ENCODE data around the gene TRAF4.

TRAF4 gene, protein sequence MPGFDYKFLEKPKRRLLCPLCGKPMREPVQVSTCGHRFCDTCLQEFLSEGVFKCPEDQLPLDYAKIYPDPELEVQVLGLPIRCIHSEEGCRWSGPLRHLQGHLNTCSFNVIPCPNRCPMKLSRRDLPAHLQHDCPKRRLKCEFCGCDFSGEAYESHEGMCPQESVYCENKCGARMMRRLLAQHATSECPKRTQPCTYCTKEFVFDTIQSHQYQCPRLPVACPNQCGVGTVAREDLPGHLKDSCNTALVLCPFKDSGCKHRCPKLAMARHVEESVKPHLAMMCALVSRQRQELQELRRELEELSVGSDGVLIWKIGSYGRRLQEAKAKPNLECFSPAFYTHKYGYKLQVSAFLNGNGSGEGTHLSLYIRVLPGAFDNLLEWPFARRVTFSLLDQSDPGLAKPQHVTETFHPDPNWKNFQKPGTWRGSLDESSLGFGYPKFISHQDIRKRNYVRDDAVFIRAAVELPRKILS

DNA sequence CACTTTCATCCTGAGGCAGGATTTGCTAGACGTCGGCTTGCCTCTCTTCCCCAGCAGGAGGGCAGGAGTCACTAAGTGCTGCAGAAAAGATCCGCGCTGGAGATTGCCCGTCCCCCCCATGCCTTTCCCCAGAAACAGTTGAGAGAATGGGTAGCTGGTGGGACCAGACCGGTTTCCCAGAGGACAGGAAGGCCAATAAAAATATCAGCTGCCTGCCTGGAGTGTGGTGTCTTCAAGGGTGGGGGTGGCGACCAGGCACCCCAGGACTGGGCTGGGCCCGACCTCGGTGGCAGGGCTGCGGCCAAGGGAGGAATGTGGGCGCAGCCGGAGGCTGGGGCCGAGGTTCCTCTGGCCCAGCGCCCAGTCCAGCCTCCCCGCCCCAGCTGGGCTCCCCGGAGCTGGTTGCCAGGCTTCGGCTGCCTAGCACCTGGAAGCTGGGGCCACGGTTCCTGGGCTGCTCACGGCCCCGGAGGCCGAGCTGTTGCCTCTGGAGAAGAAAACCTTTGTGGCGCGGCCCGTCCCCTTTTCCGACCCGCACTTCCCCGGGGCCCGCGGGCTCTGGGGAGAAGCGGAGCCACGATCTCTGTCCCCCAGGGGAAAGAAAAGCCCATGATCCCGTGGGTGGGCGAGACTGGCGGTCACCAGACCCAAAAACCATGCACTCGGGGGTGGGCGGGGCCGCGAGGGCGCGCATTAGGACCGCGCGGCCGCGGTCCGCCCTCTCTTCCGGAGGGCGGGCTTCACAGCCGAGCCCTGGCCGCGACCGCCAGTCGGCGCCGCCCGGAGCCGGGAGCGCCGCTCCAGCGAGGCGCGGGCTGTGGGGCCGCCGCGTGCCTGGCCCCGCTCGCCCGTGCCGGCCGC, at the start of gene TRAF4:
TSS of gene TRAF4 (plus strand) at position 769 of the 861 bp plus-strand sequence. CDS start 102 bp downstream, outside the sequence.
- H3K4me1 ChIP-seq (ENCODE audit: control insufficient read depth, insufficient read depth, low read length), result peaks cover 38% of the 10 kb centered on the region
- H3K4me3 ChIP-seq (ENCODE audit: low read length in 2 of 2), result peak within 1 kb of the TSS; percentile 74 to 76
- H3K9ac ChIP-seq (ENCODE audit: low read length in 2 of 2), result peak within 1 kb of the TSS; percentile 63 to 80
- peak within 1 kb of the TSS; percentile 55 for H3K27ac ChIP-seq (ENCODE audit: low read length)
- peaks cover 0 to 4% of the 10 kb centered on the region in 2 donors for H3K36me3 ChIP-seq (ENCODE audit: control insufficient read depth in 2 of 2, insufficient read depth in 2 of 2, low read length in 2 of 2)
- no peaks in the 10 kb centered on the region for H3K27me3 ChIP-seq (ENCODE audit: control insufficient read depth in 1 of 2, insufficient read depth in 2 of 2, low read length in 2 of 2)
- H3K9me3 ChIP-seq (ENCODE audit: control insufficient read depth in 2 of 2, low read length in 2 of 2), result no peaks in the 10 kb centered on the region

DNA sequence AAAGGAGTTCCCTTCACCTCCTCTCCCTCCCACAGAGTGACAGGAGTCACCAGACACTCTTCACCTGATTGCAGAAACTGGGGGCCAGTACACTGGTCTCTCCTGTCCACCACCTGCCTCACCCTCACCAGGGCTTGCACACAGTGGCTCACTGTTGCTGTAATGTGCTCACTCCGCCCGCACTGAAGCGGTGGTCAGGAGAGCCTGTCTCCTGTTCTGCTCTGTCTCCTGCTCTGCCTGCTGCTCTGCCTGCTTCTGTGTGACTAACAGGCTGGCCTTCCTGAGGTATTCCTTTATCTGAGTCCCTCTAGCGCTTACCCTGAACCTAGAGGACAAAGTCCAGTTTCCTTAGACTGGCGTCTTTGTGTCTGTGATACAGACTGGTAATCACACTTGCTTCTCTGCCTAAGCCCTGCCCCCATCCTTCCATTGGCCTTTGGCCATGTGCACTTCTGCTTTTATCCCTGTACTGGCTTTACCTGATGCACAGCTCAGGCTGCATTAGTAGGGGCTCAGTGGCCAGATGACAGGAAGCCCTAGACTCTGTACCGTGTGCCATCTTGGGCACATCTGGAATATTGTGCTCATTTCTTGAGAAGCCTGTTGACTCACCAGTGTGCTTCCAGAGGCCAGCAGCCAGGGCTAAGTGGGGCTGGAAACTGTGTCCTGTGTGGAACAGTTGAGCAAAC, 45.4 kb upstream of the TRAF4 start:
- no peaks in the 10 kb centered on the region for H3K9me3 ChIP-seq (ENCODE audit: control insufficient read depth in 2 of 2, low read length in 2 of 2)
- H3K4me3 ChIP-seq (ENCODE audit: low read length in 2 of 2), result no peak overlapping the region
- H3K4me1 ChIP-seq (ENCODE audit: control insufficient read depth, insufficient read depth, low read length), result no peaks in the 10 kb centered on the region
- H3K27me3 ChIP-seq (ENCODE audit: control insufficient read depth in 1 of 2, insufficient read depth in 2 of 2, low read length in 2 of 2), result no peaks in the 10 kb centered on the region
- H3K27ac ChIP-seq (ENCODE audit: low read length), result no peak overlapping the region
- H3K36me3 ChIP-seq (ENCODE audit: control insufficient read depth in 2 of 2, insufficient read depth in 2 of 2, low read length in 2 of 2), result peaks cover 84 to 93% of the 10 kb centered on the region in 2 donors
- H3K9ac ChIP-seq (ENCODE audit: low read length in 2 of 2), result no peak overlapping the region

DNA sequence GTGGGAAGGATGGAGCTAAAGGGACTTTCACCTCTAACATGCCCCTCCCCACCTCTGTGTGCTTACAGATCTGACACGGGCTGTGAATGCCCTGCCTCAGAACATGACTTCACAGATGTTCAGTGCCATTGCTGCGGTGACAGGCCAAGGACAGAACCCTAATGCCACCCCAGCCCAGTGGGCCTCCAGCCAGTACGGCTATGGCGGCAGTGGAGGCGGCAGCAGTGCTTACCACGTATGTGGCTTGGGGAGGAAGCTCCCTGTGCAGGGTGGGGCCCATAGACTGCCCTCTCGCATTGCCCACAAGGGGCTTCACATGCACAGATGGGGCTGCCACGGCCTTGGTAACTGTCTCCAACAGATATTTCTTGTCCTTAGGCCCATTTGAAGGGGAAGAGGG, 43.5 kb upstream of the TRAF4 start:
- Histone ChIP-seq H3K27me3 (ENCODE audit: control insufficient read depth in 1 of 2, insufficient read depth in 2 of 2, low read length in 2 of 2) (no peaks in the 10 kb centered on the region), H3K36me3 (ENCODE audit: control insufficient read depth in 2 of 2, insufficient read depth in 2 of 2, low read length in 2 of 2) (peaks cover 69 to 82% of the 10 kb centered on the region in 2 donors), H3K9me3 (ENCODE audit: control insufficient read depth in 2 of 2, low read length in 2 of 2) (no peaks in the 10 kb centered on the region), H3K9ac (ENCODE audit: low read length in 2 of 2) (no peak overlapping the region), H3K27ac (ENCODE audit: low read length) (no peak overlapping the region), H3K4me1 (ENCODE audit: control insufficient read depth, insufficient read depth, low read length) (no peaks in the 10 kb centered on the region), H3K4me3 (ENCODE audit: low read length in 2 of 2) (no peak overlapping the region)

- Histone ChIP-seq H3K9ac (ENCODE audit: low read length in 2 of 2) (no peak overlapping the region), H3K4me3 (ENCODE audit: low read length in 2 of 2) (no peak overlapping the region), H3K4me1 (ENCODE audit: control insufficient read depth, insufficient read depth, low read length) (no peaks in the 10 kb centered on the region), H3K27ac (ENCODE audit: low read length) (no peak overlapping the region), H3K9me3 (ENCODE audit: control insufficient read depth in 2 of 2, low read length in 2 of 2) (no peaks in the 10 kb centered on the region), H3K27me3 (ENCODE audit: control insufficient read depth in 1 of 2, insufficient read depth in 2 of 2, low read length in 2 of 2) (no peaks in the 10 kb centered on the region), H3K36me3 (ENCODE audit: control insufficient read depth in 2 of 2, insufficient read depth in 2 of 2, low read length in 2 of 2) (peaks cover 65 to 76% of the 10 kb centered on the region in 2 donors)
Observed at GRCh38 chr17:28700830-28701492, 42.9 kb upstream of the TRAF4 start.

GRCh38 chr17:28702026-28702751, 41.6 kb upstream of the TRAF4 start:
- H3K27me3 ChIP-seq (ENCODE audit: control insufficient read depth in 1 of 2, insufficient read depth in 2 of 2, low read length in 2 of 2), result no peaks in the 10 kb centered on the region
- no peaks in the 10 kb centered on the region for H3K4me1 ChIP-seq (ENCODE audit: control insufficient read depth, insufficient read depth, low read length)
- H3K4me3 ChIP-seq (ENCODE audit: low read length in 2 of 2), result no peak overlapping the region
- no peak overlapping the region for H3K9ac ChIP-seq (ENCODE audit: low read length in 2 of 2)
- H3K36me3 ChIP-seq (ENCODE audit: control insufficient read depth in 2 of 2, insufficient read depth in 2 of 2, low read length in 2 of 2), result peaks cover 56 to 65% of the 10 kb centered on the region in 2 donors
- no peaks in the 10 kb centered on the region for H3K9me3 ChIP-seq (ENCODE audit: control insufficient read depth in 2 of 2, low read length in 2 of 2)
- no peak overlapping the region for H3K27ac ChIP-seq (ENCODE audit: low read length)

GRCh38 chr17:28702752-28703150, 41.1 kb upstream of the TRAF4 start:
- Histone ChIP-seq H3K9ac (ENCODE audit: low read length in 2 of 2) (no peak overlapping the region), H3K27ac (ENCODE audit: low read length) (no peak overlapping the region), H3K4me1 (ENCODE audit: control insufficient read depth, insufficient read depth, low read length) (no peaks in the 10 kb centered on the region), H3K27me3 (ENCODE audit: control insufficient read depth in 1 of 2, insufficient read depth in 2 of 2, low read length in 2 of 2) (no peaks in the 10 kb centered on the region), H3K36me3 (ENCODE audit: control insufficient read depth in 2 of 2, insufficient read depth in 2 of 2, low read length in 2 of 2) (peaks cover 50 to 60% of the 10 kb centered on the region in 2 donors), H3K4me3 (ENCODE audit: low read length in 2 of 2) (no peak overlapping the region), H3K9me3 (ENCODE audit: control insufficient read depth in 2 of 2, low read length in 2 of 2) (no peaks in the 10 kb centered on the region)

DNA sequence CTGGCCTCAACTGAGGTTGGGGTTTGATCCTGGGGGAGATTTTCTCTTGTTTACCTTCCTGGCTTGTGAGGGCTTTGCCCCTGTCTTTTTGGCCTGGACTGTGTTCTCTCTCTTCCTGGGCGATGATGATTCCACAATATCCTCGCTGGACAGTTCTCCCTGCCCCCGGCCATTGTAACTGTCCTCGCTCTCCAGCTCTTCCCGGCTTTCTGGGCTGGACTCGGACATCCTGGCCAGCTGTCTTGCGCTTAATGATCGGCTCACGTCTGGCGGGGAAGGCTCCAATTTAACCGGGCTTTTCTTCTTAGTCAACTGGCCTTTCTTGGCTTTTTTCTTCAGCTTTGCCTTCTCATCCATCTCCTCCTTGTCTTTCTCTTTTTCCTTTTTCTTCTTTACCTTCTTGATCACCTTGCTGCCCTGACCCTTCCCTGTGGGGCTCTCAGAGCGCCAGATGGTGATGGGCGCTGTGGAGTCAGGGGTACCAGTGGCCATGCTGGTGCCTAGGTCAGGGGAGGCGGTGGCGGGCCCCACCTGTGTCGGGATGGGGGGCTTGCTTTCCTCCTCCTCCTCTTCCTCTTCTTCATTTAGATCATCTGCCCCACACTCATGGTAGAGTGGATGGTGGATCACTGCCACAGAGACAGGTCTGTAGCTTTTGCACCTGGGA, 40.1 kb upstream of the TRAF4 start:
- Histone ChIP-seq H3K9me3 (ENCODE audit: control insufficient read depth in 2 of 2, low read length in 2 of 2) (no peaks in the 10 kb centered on the region), H3K4me1 (ENCODE audit: control insufficient read depth, insufficient read depth, low read length) (no peaks in the 10 kb centered on the region), H3K4me3 (ENCODE audit: low read length in 2 of 2) (no peak overlapping the region), H3K27ac (ENCODE audit: low read length) (no peak overlapping the region), H3K27me3 (ENCODE audit: control insufficient read depth in 1 of 2, insufficient read depth in 2 of 2, low read length in 2 of 2) (no peaks in the 10 kb centered on the region), H3K36me3 (ENCODE audit: control insufficient read depth in 2 of 2, insufficient read depth in 2 of 2, low read length in 2 of 2) (peaks cover 42 to 51% of the 10 kb centered on the region in 2 donors), H3K9ac (ENCODE audit: low read length in 2 of 2) (no peak overlapping the region)

GRCh38 chr17:28704219-28704858, 39.5 kb upstream of the TRAF4 start:
- Histone ChIP-seq H3K9me3 (ENCODE audit: control insufficient read depth in 2 of 2, low read length in 2 of 2) (no peaks in the 10 kb centered on the region), H3K36me3 (ENCODE audit: control insufficient read depth in 2 of 2, insufficient read depth in 2 of 2, low read length in 2 of 2) (peaks cover 35 to 44% of the 10 kb centered on the region in 2 donors), H3K4me1 (ENCODE audit: control insufficient read depth, insufficient read depth, low read length) (no peaks in the 10 kb centered on the region), H3K9ac (ENCODE audit: low read length in 2 of 2) (no peak overlapping the region), H3K27me3 (ENCODE audit: control insufficient read depth in 1 of 2, insufficient read depth in 2 of 2, low read length in 2 of 2) (no peaks in the 10 kb centered on the region), H3K4me3 (ENCODE audit: low read length in 2 of 2) (no peak overlapping the region), H3K27ac (ENCODE audit: low read length) (no peak overlapping the region)

- Histone ChIP-seq H3K4me3 (ENCODE audit: low read length in 2 of 2) (no peak overlapping the region), H3K36me3 (ENCODE audit: control insufficient read depth in 2 of 2, insufficient read depth in 2 of 2, low read length in 2 of 2) (peaks cover 27 to 36% of the 10 kb centered on the region in 2 donors), H3K9me3 (ENCODE audit: control insufficient read depth in 2 of 2, low read length in 2 of 2) (no peaks in the 10 kb centered on the region), H3K4me1 (ENCODE audit: control insufficient read depth, insufficient read depth, low read length) (peaks cover 2% of the 10 kb centered on the region), H3K27ac (ENCODE audit: low read length) (no peak overlapping the region), H3K9ac (ENCODE audit: low read length in 2 of 2) (no peak overlapping the region), H3K27me3 (ENCODE audit: control insufficient read depth in 1 of 2, insufficient read depth in 2 of 2, low read length in 2 of 2) (no peaks in the 10 kb centered on the region)
Observed at GRCh38 chr17:28705074-28705659, 38.6 kb upstream of the TRAF4 start.

All from stomach smooth muscle (tissue), 2 donors.